H9 (cell line): ENCODE results near the gene L1CAM. TPM values are rescaled to one million over a fixed set of nuclear protein-coding genes. Genes with fewer than 3 reads are reported as not detected.

Experiments
- DNase-seq: peaks from one replicate; pipeline ENCODE4 v3.0.0-alpha.2; 2017
- H2AFZ ChIP-seq: one replicate; pipeline ENCODE4 v1.6.1; 2013; ENCODE audit warnings: mild to moderate bottlenecking, low read length, control low read depth, moderate library complexity
- H2AK5ac ChIP-seq: 2 replicates; pipeline ENCODE4 v1.6.1; 2013; ENCODE audit warnings: low read length, control low read depth, mixed read lengths; ENCODE audit not compliant: insufficient read length
- H2BK120ac ChIP-seq: one replicate; pipeline ENCODE4 v1.6.1; 2013; ENCODE audit warnings: low read depth, mild to moderate bottlenecking, low read length, control low read depth, inconsistent platforms; ENCODE audit not compliant: poor library complexity, severe bottlenecking
- H2BK12ac ChIP-seq: 2 replicates; pipeline ENCODE4 v1.6.1; 2013; ENCODE audit warnings: low read length, control low read depth, mixed read lengths, low read depth; ENCODE audit not compliant: insufficient read length
- H2BK15ac ChIP-seq: 2 replicates; pipeline ENCODE4 v1.6.1; 2013; ENCODE audit warnings: low read depth, low read length, control low read depth
- H2BK20ac ChIP-seq: one replicate; pipeline ENCODE4 v1.6.1; 2013; ENCODE audit warnings: low read depth, mild to moderate bottlenecking, low read length, control low read depth, inconsistent platforms; ENCODE audit not compliant: poor library complexity, severe bottlenecking
- H2BK5ac ChIP-seq: 2 replicates; pipeline ENCODE4 v1.6.1; 2013; ENCODE audit warnings: low read length, control low read depth, mixed read lengths; ENCODE audit not compliant: insufficient read length
- H3K14ac ChIP-seq: 2 replicates; pipeline ENCODE4 v1.6.1; 2013; ENCODE audit warnings: low read length, control low read depth; ENCODE audit not compliant: insufficient read depth
- H3K18ac ChIP-seq: 2 replicates; pipeline ENCODE4 v1.6.1; 2013; ENCODE audit warnings: low read depth, mild to moderate bottlenecking, mixed read lengths, low read length, control low read depth; ENCODE audit not compliant: insufficient read length
- H3K23ac ChIP-seq: 2 replicates; pipeline ENCODE4 v1.6.1; 2013; ENCODE audit warnings: low read length, control low read depth, mixed read lengths, low read depth; ENCODE audit not compliant: insufficient read length
- H3K23me2 ChIP-seq: 2 replicates; pipeline ENCODE4 v1.6.1; 2013; ENCODE audit warnings: low read depth, mild to moderate bottlenecking, mixed read lengths, low read length, control low read depth; ENCODE audit not compliant: insufficient read length, poor library complexity, severe bottlenecking
- H3K27ac ChIP-seq: 2 replicates; pipeline ENCODE4 v1.5.1; 2013; ENCODE audit warnings: low read length, control low read depth, mixed read lengths, low read depth; ENCODE audit not compliant: insufficient read length
- H3K27me3 ChIP-seq: 2 replicates; pipeline ENCODE4 v1.6.1; 2013; ENCODE audit warnings: low read length, control low read depth, inconsistent platforms; ENCODE audit not compliant: insufficient read depth
- H3K4ac ChIP-seq: 2 replicates; pipeline ENCODE4 v1.6.1; 2013; ENCODE audit warnings: low read depth, mild to moderate bottlenecking, control low read depth, inconsistent platforms, low read length, moderate library complexity
- H3K4me1 ChIP-seq: 2 replicates; pipeline ENCODE4 v1.6.1; 2013; ENCODE audit warnings: low read length, control low read depth, inconsistent platforms; ENCODE audit not compliant: insufficient read depth
- H3K4me2 ChIP-seq: 2 replicates; pipeline ENCODE4 v1.6.1; 2013; ENCODE audit warnings: low read length, control low read depth, mixed read lengths; ENCODE audit not compliant: insufficient read length, insufficient read depth
- H3K56ac ChIP-seq: 2 replicates; pipeline ENCODE4 v1.6.1; 2013; ENCODE audit warnings: low read depth, mild to moderate bottlenecking, mixed read lengths, low read length, control low read depth; ENCODE audit not compliant: insufficient read length
- H3K79me1 ChIP-seq: 2 replicates; pipeline ENCODE4 v1.6.1; 2013; ENCODE audit warnings: low read depth, mild to moderate bottlenecking, moderate library complexity, low read length, control low read depth, inconsistent platforms; ENCODE audit not compliant: insufficient read depth, poor library complexity, severe bottlenecking
- H3K79me2 ChIP-seq: 2 replicates; pipeline ENCODE4 v1.6.1; 2013; ENCODE audit warnings: low read length, control low read depth, inconsistent platforms; ENCODE audit not compliant: insufficient read depth
- H3K9ac ChIP-seq: 2 replicates; pipeline ENCODE4 v1.6.1; 2013; ENCODE audit warnings: low read length, control low read depth, mixed read lengths; ENCODE audit not compliant: insufficient read length; ENCODE audit errors: extremely low read depth
- H3K9me3 ChIP-seq: one replicate; pipeline ENCODE4 v1.6.1; 2013; ENCODE audit warnings: low read depth, low read length, inconsistent platforms; ENCODE audit not compliant: control insufficient read depth
- H3T11ph ChIP-seq: one replicate; pipeline ENCODE4 v1.6.1; 2013; ENCODE audit warnings: mild to moderate bottlenecking, low read length, control low read depth, inconsistent platforms
- H4K20me1 ChIP-seq: one replicate; pipeline ENCODE4 v1.6.1; 2013; ENCODE audit not compliant: control insufficient read depth, insufficient read length, insufficient read depth
- H4K5ac ChIP-seq: 2 replicates; pipeline ENCODE4 v1.6.1; 2013; ENCODE audit warnings: low read depth, mild to moderate bottlenecking, mixed read lengths, low read length, control low read depth; ENCODE audit not compliant: insufficient read length
- H4K8ac ChIP-seq: replicated peaks from 2 replicates; pipeline ENCODE4 v1.6.1; 2013; ENCODE audit warnings: low read length, control low read depth, mixed read lengths, low read depth; ENCODE audit not compliant: insufficient read length
- H4K91ac ChIP-seq: 2 replicates; pipeline ENCODE4 v1.6.1; 2013; ENCODE audit warnings: low read depth, mild to moderate bottlenecking, moderate library complexity, mixed read lengths, low read length, control low read depth; ENCODE audit not compliant: insufficient read length
- H3K27ac Mint-ChIP-seq, 3 experiments: 2 replicates in 2 of 3; 3 replicates in 1 of 3; pipeline ENCODE4 v1.8.0; 2020 to 2021; ENCODE audit warnings: mixed read lengths in 3 of 3, mild to moderate bottlenecking in 1 of 3, moderate library complexity in 1 of 3
- H3K27me3 Mint-ChIP-seq: 2 replicates; pipeline ENCODE4 v1.8.0; 2021; ENCODE audit warnings: low read depth, mild to moderate bottlenecking, moderate library complexity, mixed read lengths
- H3K36me3 Mint-ChIP-seq, 3 experiments: 2 replicates in 2 of 3; 3 replicates in 1 of 3; pipeline ENCODE4 v1.8.0; 2020 to 2021; ENCODE audit warnings: low read depth in 3 of 3, mixed read lengths in 3 of 3; ENCODE audit not compliant: insufficient read depth in 1 of 3
- H3K4me1 Mint-ChIP-seq, 2 experiments: 2 replicates each; pipeline ENCODE4 v1.8.0; 2020; ENCODE audit warnings: mixed read lengths in 2 of 2
- H3K4me3 Mint-ChIP-seq, 2 experiments: 2 replicates in 1 of 2; 3 replicates in 1 of 2; pipeline ENCODE4 v1.8.0; 2020 to 2021; ENCODE audit warnings: mild to moderate bottlenecking in 2 of 2, mixed read lengths in 2 of 2, moderate library complexity in 1 of 2
- H3K9me3 Mint-ChIP-seq, 2 experiments: 2 replicates in 1 of 2; 3 replicates in 1 of 2; pipeline ENCODE4 v1.8.0; 2020; ENCODE audit warnings: mild to moderate bottlenecking in 2 of 2, mixed read lengths in 2 of 2, moderate library complexity in 1 of 2
- CTCF ChIP-seq: fragments of 200-600 bp; sonication (generic); conservative IDR thresholded peaks from 3 replicates; pipeline ENCODE4 v1.8.0; 2021; ENCODE audit warnings: antibody characterized with exemption, mild to moderate bottlenecking
- WGBS: extraction: QIAGEN DNeasy Blood & Tissue Kit; methylation state at CpG from one replicate; pipeline ENCODE4 v1.1.7; 2013; ENCODE audit warnings: missing lambda C conversion rate, low lambda C conversion rate, mixed read lengths; ENCODE audit not compliant: insufficient read length; ENCODE audit errors: extremely low coverage; 5-methylcytosine and 5-hydroxymethylcytosine counted together
- total RNA-seq: library from RNA; stranded (reverse); gene quantifications from 2 replicates; pipeline ENCODE4 v1.2.1, GENCODE V29; 2021

Gene L1CAM
- total RNA-seq, 1 experiment from 2014 or later = 22.7 TPM

- TF ChIP-seq CTCF = peak; percentile 18; the same call in 1 of the 3 replicates
- H3K9ac ChIP-seq = no peak overlapping the region
- WGBS = no CpG with 5 or more reads among the region's 28 CpGs
- DNase-seq = peak; percentile 61
- no peak overlapping the region for H2AK5ac ChIP-seq
- Mint-ChIP-seq H3K27ac (peak overlapping the region; percentile 75 to 91 (median 85); a peak in 4 of 7 replicates), H3K4me1 (peaks cover 32 to 60% of the 10 kb centered on the region in 2 experiments), H3K36me3 (peaks cover 6 to 16% (median 6%) of the 10 kb centered on the region in 3 experiments; a peak in 6 of 7 replicates), H3K4me3 (peak overlapping the region; percentile 45 to 62), H3K27me3 (peaks cover 21% of the 10 kb centered on the region), H3K9me3 (peaks cover 56 to 73% of the 10 kb centered on the region in 2 experiments)
- no peak overlapping the region for H2BK20ac ChIP-seq
- no peak overlapping the region for H3K56ac ChIP-seq
- no peak overlapping the region for H3K18ac ChIP-seq
- H4K5ac ChIP-seq = no peak overlapping the region
- no peak overlapping the region for H3K14ac ChIP-seq
- peaks cover 3% of the 10 kb centered on the region for H3K23me2 ChIP-seq
- no peak overlapping the region for H2BK5ac ChIP-seq
- no peak overlapping the region for H3K4ac ChIP-seq
- H2AFZ ChIP-seq = no peak overlapping the region
- H4K91ac ChIP-seq = no peak overlapping the region
- H2BK120ac ChIP-seq = no peak overlapping the region
- H3K27me3 ChIP-seq = no peaks in the 10 kb centered on the region
- H3K4me1 ChIP-seq = no peaks in the 10 kb centered on the region; the same call in none of the 2 replicates
- H4K20me1 ChIP-seq = no peaks in the 10 kb centered on the region
- no peak overlapping the region for H3K27ac ChIP-seq
- no peak overlapping the region for H3K23ac ChIP-seq
- H2BK15ac ChIP-seq = no peak overlapping the region
- no peaks in the 10 kb centered on the region for H3K79me2 ChIP-seq
- H3K9me3 ChIP-seq = no peaks in the 10 kb centered on the region
- no peak overlapping the region for H4K8ac ChIP-seq
- H2BK12ac ChIP-seq = no peak overlapping the region
- H3K4me2 ChIP-seq = peak overlapping the region; percentile 25
- H3T11ph ChIP-seq = no peak overlapping the region
- no peaks in the 10 kb centered on the region for H3K79me1 ChIP-seq
These were observed 6.9 kb downstream of the L1CAM start for GRCh38 chrX:153878969-153879653.
